Kidney epithelial cell (primary cell): ENCODE results near the gene C11orf91. TPM values are rescaled to one million over a fixed set of nuclear protein-coding genes. Genes with fewer than 3 reads are reported as not detected.

ENCODE experiments used
- DNase-seq: peaks from one replicate; pipeline ENCODE4 v3.0.0-alpha.2; 2010; ENCODE audit warnings: low read depth
- H3K27me3 ChIP-seq: 2 replicates; pipeline ENCODE4 v1.6.0; 2011; ENCODE audit warnings: low read length; ENCODE audit not compliant: control insufficient read depth, insufficient read depth
- H3K36me3 ChIP-seq: 2 replicates; pipeline ENCODE4 v1.5.1; 2011; ENCODE audit warnings: low read length; ENCODE audit not compliant: control insufficient read depth, insufficient read depth
- H3K4me3 ChIP-seq: 2 replicates; pipeline ENCODE4 v1.5.1; 2011; ENCODE audit warnings: low read depth, mild to moderate bottlenecking, control low read depth, low read length
- total RNA-seq: library from RNA; depleted of rRNA; stranded (reverse); fragments of >200 nt; gene quantifications from 2 replicates; pipeline ENCODE4 v1.2.3, GENCODE V29; 2015
- TF ChIP-seq, protein P1 (sequence below): IDR thresholded peaks from 2 replicates; pipeline ENCODE4 v1.5.1; 2011; ENCODE audit warnings: mild to moderate bottlenecking, moderate library complexity, low read length, control low read depth, inconsistent platforms; ENCODE audit not compliant: insufficient read depth, poor library complexity, severe bottlenecking

The C11orf91 gene
- total RNA-seq, 1 donor from 2014 or later: not detected

DNA sequence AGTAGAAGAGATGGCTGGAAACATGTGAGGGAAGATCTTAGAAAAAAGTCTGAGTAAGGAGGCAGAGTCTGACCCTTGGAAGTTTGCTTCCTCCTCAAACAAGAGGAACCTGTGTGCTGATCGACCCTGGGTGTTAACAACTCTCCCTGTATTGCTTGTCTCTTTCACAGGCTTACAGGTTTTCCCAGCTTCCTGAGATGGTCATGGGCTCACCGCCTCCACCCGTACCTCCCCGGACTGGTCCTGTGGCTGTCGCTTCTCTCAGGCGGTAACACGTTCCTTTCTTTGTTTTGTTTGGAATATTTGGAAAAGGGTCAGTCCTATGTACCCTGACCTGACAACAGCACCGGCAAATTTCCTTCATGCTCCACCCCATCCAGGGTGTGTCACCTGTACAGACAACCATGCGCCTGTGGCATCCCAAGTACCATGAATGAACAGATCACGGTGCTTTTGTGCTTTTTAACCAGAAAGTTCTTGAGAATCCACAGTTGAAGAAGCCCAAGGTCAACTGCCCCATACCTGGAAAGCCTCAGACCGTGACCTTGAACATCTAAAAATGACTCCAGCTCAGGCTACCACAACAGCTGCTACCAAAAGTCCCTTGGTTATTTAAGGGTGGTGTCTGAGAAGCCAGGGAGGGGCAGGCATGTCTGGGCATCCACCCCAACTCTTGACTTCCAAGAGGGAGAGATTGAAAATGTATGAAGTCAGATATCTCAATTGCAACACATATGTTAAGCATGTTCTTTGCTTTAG, 44.6 kb downstream of the C11orf91 start:
- Histone ChIP-seq H3K4me3 (no peak overlapping the region), H3K36me3 (no peaks in the 10 kb centered on the region), H3K27me3 (no peaks in the 10 kb centered on the region)
- DNase-seq: no peak
- TF ChIP-seq, protein P1, sequence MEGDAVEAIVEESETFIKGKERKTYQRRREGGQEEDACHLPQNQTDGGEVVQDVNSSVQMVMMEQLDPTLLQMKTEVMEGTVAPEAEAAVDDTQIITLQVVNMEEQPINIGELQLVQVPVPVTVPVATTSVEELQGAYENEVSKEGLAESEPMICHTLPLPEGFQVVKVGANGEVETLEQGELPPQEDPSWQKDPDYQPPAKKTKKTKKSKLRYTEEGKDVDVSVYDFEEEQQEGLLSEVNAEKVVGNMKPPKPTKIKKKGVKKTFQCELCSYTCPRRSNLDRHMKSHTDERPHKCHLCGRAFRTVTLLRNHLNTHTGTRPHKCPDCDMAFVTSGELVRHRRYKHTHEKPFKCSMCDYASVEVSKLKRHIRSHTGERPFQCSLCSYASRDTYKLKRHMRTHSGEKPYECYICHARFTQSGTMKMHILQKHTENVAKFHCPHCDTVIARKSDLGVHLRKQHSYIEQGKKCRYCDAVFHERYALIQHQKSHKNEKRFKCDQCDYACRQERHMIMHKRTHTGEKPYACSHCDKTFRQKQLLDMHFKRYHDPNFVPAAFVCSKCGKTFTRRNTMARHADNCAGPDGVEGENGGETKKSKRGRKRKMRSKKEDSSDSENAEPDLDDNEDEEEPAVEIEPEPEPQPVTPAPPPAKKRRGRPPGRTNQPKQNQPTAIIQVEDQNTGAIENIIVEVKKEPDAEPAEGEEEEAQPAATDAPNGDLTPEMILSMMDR: no peak

DNA sequence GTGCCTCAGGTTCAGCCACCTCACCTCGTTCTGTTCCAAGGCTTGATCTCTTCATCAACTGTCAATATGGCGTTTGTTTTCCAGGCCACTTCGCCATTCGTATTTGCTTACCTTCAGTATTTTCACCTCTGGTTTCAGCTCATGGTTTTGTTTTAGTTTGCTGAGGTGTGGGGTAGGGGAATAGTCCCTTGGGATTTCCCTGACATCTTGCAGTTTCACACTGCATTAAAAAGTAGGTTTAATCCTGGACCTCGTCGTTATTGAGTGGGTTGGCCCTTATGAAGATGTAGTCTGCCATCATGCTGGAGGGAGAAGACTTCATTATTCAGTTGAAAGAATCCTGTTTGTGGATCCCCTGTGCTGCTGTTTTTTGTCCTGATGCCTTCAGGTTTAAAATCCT, 46.0 kb downstream of the C11orf91 start:
- TF ChIP-seq, protein P1: no peak
- no peak overlapping the region for H3K4me3 ChIP-seq
- DNase-seq: no peak
- H3K36me3 ChIP-seq: no peaks in the 10 kb centered on the region
- no peaks in the 10 kb centered on the region for H3K27me3 ChIP-seq

DNA sequence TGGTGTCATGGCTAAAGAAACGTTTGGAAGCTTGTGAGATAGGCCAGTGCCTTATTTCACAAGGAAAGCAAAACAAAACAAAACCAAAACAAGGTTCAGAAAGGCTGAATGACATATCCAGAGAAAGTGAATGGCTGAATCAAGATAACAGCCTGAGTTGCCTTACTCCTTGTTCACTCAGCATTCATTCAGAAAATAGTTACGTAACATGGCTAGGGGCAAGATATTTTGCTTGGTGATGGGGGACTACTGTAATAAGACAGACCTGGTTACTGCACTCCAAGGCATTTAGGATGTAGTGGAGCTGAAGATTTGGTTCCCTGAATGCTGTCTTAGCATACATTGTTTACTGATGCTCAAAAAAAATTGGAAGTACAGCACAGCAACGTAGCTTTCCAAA, 47.7 kb downstream of the C11orf91 start:
- Histone ChIP-seq H3K36me3 (no peaks in the 10 kb centered on the region), H3K27me3 (no peaks in the 10 kb centered on the region), H3K4me3 (no peak overlapping the region)
- no peak for DNase-seq
- TF ChIP-seq, protein P1: no peak

DNA sequence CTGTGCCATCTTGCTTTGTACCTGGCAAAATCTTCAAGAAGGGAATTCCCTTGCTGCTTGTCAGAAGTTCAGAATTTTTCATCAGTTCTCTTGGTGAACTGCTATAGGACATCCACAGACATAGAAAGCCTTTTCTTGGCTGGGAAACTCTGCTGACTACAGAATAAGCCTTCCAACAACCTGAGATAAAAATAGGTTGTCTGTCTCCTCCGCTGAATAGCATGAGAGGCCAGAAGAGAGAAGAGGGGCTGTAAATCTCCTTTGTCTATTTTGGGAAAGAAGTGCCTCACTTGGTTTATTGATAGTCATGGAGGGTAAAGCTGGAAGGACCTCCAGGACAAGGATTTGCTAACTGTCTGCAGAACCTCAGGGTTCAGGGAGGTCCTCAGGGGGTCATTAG, 48.2 kb downstream of the C11orf91 start:
- DNase-seq: no peak

DNA sequence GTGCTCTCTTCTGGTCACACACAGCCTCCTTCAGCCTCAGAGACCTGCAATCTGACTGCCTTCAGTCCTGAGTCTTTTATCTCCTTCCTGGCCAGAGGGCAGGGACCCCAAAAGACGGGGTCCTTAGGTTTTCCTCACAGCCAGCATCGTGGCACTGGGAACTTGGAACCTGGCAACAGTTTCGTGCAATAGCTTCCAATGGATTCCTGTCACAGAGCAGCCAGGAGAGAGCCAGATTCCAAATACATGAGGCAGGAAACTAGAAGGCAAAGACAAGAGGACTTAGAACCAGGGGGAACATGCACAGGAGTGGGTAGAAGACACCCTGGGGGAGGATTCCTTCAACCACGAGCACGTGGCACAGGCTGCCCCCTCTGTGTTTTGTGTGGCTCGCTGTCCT, 48.6 kb downstream of the C11orf91 start:
- TF ChIP-seq, protein P1: no peak
- no peak for DNase-seq
- no peaks in the 10 kb centered on the region for H3K27me3 ChIP-seq
- no peaks in the 10 kb centered on the region for H3K36me3 ChIP-seq
- H3K4me3 ChIP-seq: no peak overlapping the region

More for the DNA sequence above, 48.2 kb downstream of the C11orf91 start:
- Histone ChIP-seq H3K27me3 (no peaks in the 10 kb centered on the region), H3K36me3 (no peaks in the 10 kb centered on the region), H3K4me3 (no peak overlapping the region)
- TF ChIP-seq, protein P1: no peak

DNA sequence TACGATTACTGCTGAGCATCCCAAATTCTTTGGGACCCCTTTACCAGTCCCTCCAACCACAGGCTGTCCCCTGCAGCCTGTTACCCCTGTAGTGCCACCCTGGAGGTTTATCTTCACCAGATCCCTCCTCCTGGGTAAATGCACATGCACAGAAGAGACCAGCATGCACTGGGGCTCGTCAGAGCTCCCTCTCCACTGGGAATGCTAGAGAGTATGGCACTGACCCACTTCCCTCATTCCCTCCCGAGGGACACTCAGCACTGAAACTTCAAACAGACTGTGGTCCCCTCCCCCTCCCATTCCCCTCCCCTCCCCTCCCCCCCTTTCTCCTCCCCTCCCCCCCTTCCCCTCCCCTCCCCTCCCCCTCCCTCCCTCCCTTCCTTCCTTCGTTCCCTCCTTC, 49.1 kb downstream of the C11orf91 start:
- H3K27me3 ChIP-seq: no peaks in the 10 kb centered on the region
- TF ChIP-seq, protein P1: no peak
- no peak for DNase-seq
- H3K4me3 ChIP-seq: no peak overlapping the region
- H3K36me3 ChIP-seq: no peaks in the 10 kb centered on the region
